PC-3 (cell line): ENCODE data around the gene ATF7IP.

Experiments
- CTCF ChIP-seq: fragments of 300-600 bp; sonication (generic); conservative IDR thresholded peaks from 2 replicates; pipeline ENCODE4 v1.5.1; 2017; ENCODE audit warnings: antibody characterized with exemption, low read depth, mild to moderate bottlenecking, low read length
- EZH2 ChIP-seq: fragments of 300-600 bp; sonication (generic); IDR thresholded peaks from one replicate; pipeline ENCODE4 v1.6.1; 2017; ENCODE audit warnings: antibody characterized with exemption, mild to moderate bottlenecking, low read length; ENCODE audit not compliant: unreplicated experiment

- no peak for TF ChIP-seq CTCF
- TF ChIP-seq EZH2: no peak
These were observed 39.7 kb upstream of the ATF7IP start for GRCh38 chr12:14325716-14326343.
